Bronchial epithelial cell (primary cell): ENCODE results near the gene ITIH1. TPM values are rescaled to one million over a fixed set of nuclear protein-coding genes. Genes with fewer than 3 reads are reported as not detected.

ENCODE experiments used
- DNase-seq: peaks from one replicate; pipeline ENCODE4 v3.0.0-alpha.2; 2010; ENCODE audit warnings: low read depth
- FAIRE-seq: peaks from 2 replicates; lab custom pipeline; 2011; peaks lifted over from hg19 to GRCh38; lab: Jason Lieb, UNC
- H3K27me3 ChIP-seq: 2 replicates; pipeline ENCODE4 v1.5.1; 2011; ENCODE audit warnings: low read length; ENCODE audit not compliant: control insufficient read depth, insufficient read depth
- H3K36me3 ChIP-seq: 2 replicates; pipeline ENCODE4 v1.5.1; 2011; ENCODE audit warnings: low read length; ENCODE audit not compliant: control insufficient read depth, insufficient read depth
- H3K4me3 ChIP-seq: 2 replicates; pipeline ENCODE4 v1.5.1; 2011; ENCODE audit warnings: mild to moderate bottlenecking, low read depth, low read length, control low read depth
- CTCF ChIP-seq: IDR thresholded peaks from 2 replicates; pipeline ENCODE4 v1.5.1; 2011; ENCODE audit warnings: mild to moderate bottlenecking, moderate library complexity, low read length, control low read depth, inconsistent platforms; ENCODE audit not compliant: insufficient read depth, severe bottlenecking
- total RNA-seq: library from RNA; depleted of rRNA; stranded (reverse); fragments of >200 nt; gene quantifications from 2 replicates; pipeline ENCODE4 v1.2.1, GENCODE V29; 2014

Gene ITIH1
- total RNA-seq, 1 donor from 2014 or later, result not detected

DNA sequence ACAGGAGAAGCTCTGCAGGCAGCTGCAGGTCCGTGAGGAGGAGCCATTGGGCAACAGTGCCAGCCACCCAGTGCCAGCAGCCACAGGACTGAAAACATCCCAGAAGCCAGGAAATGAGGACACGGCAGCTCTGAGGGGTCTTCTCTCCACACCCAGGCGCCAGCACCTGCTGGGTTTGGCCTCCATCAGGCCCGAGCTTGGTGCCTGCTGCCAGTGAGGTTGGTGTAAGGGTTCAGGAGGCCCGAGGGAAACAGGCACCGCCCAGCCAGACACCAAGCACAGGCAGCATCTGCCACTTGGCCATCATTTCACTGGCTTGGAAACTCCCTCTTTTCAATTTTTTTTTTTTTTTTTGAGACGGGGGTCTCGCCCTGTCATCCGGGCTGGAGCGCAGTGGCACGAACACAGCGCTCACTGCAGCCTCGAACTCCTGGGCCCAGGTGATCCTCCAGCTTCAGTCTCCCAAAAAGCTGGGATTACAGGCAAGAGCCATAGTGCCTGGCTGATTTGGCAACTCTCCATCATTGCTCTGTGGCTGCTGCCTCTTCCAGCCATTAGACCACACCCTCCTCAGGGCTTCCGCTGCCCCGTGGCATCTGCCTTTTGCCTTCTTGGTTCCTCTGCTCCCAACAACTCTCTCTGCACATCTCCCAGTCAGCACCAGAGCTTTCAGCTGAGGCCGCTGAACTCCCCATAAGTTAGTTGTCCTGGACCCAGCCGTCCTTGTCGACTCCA, 15.7 kb downstream of the ITIH1 start:
- no peak for FAIRE-seq
- Histone ChIP-seq H3K36me3 (no peaks in the 10 kb centered on the region), H3K4me3 (no peak overlapping the region), H3K27me3 (peaks cover 3% of the 10 kb centered on the region)
- no peak for DNase-seq
- TF ChIP-seq CTCF, result no peak

- no peak overlapping the region for H3K4me3 ChIP-seq
Observed at GRCh38 chr3:52793702-52794611, 16.6 kb downstream of the ITIH1 start.

DNA sequence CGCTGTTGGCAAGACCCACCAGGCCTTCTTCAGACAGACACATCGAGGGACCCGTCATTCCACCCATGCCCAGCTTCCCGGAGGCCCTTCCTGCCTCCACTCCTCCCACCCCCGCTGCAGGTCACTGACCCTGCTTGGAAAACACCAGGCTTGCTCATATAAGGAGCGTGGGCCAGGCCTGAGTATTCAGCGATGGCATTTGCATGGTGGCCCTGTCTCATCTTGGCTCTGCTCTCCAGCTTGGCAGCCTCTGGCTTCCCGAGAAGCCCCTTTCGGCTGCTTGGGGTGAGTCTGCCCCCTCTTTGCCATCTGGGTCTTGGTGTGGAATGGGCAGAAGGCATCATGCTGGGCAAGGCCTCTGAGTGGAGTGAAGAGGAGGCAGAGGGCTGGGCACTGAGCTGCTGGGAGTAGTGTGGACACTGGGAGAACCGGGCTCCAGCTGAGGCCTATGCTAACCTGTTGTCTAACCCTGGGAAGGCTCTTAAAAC, 17.3 kb downstream of the ITIH1 start, which contains the start of gene ITIH3:
ITIH3 (plus strand) TSS at position 185 of the 488 bp plus-strand sequence; CDS start at position 193, 8 bp downstream.
- Histone ChIP-seq H3K4me3 (no peak within 1 kb of the TSS), H3K36me3 (no peaks in the 10 kb centered on the region), H3K27me3 (peaks cover 3% of the 10 kb centered on the region)
- DNase-seq (no peak), FAIRE-seq (no peak)
- TF ChIP-seq CTCF, result no peak

More at GRCh38 chr3:52793702-52794611, 16.6 kb downstream of the ITIH1 start:
- FAIRE-seq (no peak), DNase-seq (no peak)
- Histone ChIP-seq H3K27me3 (peaks cover 3% of the 10 kb centered on the region), H3K36me3 (no peaks in the 10 kb centered on the region)
- no peak for TF ChIP-seq CTCF

- FAIRE-seq (no peak), DNase-seq (no peak)
- TF ChIP-seq CTCF, result no peak
- Histone ChIP-seq H3K27me3 (peaks cover 3% of the 10 kb centered on the region), H3K4me3 (no peak overlapping the region), H3K36me3 (no peaks in the 10 kb centered on the region)
Observed at GRCh38 chr3:52795298-52795900, 18.0 kb downstream of the ITIH1 start.

DNA sequence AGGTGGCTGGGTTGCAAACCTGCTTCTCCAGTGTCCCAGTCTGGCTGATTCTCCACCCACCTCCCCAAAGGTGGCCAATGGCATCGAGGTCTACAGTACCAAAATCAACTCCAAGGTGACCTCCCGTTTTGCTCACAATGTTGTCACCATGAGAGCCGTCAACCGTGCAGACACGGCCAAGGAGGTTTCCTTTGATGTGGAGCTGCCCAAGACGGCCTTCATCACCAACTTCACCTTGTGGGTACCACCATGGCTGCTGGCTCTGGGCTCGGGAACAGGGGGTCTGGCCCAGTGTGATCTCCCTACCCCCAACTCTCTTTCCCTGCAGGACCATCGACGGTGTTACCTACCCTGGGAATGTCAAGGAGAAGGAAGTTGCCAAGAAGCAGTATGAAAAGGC, 19.0 kb downstream of the ITIH1 start:
- TF ChIP-seq CTCF, result no peak
- no peak overlapping the region for H3K4me3 ChIP-seq
- DNase-seq (no peak), FAIRE-seq (no peak)
- peaks cover 3% of the 10 kb centered on the region for H3K27me3 ChIP-seq
- no peaks in the 10 kb centered on the region for H3K36me3 ChIP-seq
